H9 (cell line): ENCODE measurements around the gene LRP1B. TPM values are rescaled to one million over a fixed set of nuclear protein-coding genes. Genes with fewer than 3 reads are reported as not detected.

Experiments
- DNase-seq: peaks from one replicate; pipeline ENCODE4 v3.0.0-alpha.2; 2017
- H2AFZ ChIP-seq: one replicate; pipeline ENCODE4 v1.6.1; 2013; ENCODE audit warnings: mild to moderate bottlenecking, low read length, control low read depth, moderate library complexity
- H2AK5ac ChIP-seq: 2 replicates; pipeline ENCODE4 v1.6.1; 2013; ENCODE audit warnings: low read length, control low read depth, mixed read lengths; ENCODE audit not compliant: insufficient read length
- H2BK120ac ChIP-seq: one replicate; pipeline ENCODE4 v1.6.1; 2013; ENCODE audit warnings: low read depth, mild to moderate bottlenecking, low read length, control low read depth, inconsistent platforms; ENCODE audit not compliant: poor library complexity, severe bottlenecking
- H2BK12ac ChIP-seq: 2 replicates; pipeline ENCODE4 v1.6.1; 2013; ENCODE audit warnings: low read length, control low read depth, mixed read lengths, low read depth; ENCODE audit not compliant: insufficient read length
- H2BK15ac ChIP-seq: 2 replicates; pipeline ENCODE4 v1.6.1; 2013; ENCODE audit warnings: low read depth, low read length, control low read depth
- H2BK20ac ChIP-seq: one replicate; pipeline ENCODE4 v1.6.1; 2013; ENCODE audit warnings: low read depth, mild to moderate bottlenecking, low read length, control low read depth, inconsistent platforms; ENCODE audit not compliant: poor library complexity, severe bottlenecking
- H2BK5ac ChIP-seq: 2 replicates; pipeline ENCODE4 v1.6.1; 2013; ENCODE audit warnings: low read length, control low read depth, mixed read lengths; ENCODE audit not compliant: insufficient read length
- H3K14ac ChIP-seq: 2 replicates; pipeline ENCODE4 v1.6.1; 2013; ENCODE audit warnings: low read length, control low read depth; ENCODE audit not compliant: insufficient read depth
- H3K18ac ChIP-seq: 2 replicates; pipeline ENCODE4 v1.6.1; 2013; ENCODE audit warnings: low read depth, mild to moderate bottlenecking, mixed read lengths, low read length, control low read depth; ENCODE audit not compliant: insufficient read length
- H3K23ac ChIP-seq: 2 replicates; pipeline ENCODE4 v1.6.1; 2013; ENCODE audit warnings: low read length, control low read depth, mixed read lengths, low read depth; ENCODE audit not compliant: insufficient read length
- H3K23me2 ChIP-seq: 2 replicates; pipeline ENCODE4 v1.6.1; 2013; ENCODE audit warnings: low read depth, mild to moderate bottlenecking, mixed read lengths, low read length, control low read depth; ENCODE audit not compliant: insufficient read length, poor library complexity, severe bottlenecking
- H3K27ac ChIP-seq: 2 replicates; pipeline ENCODE4 v1.5.1; 2013; ENCODE audit warnings: low read length, control low read depth, mixed read lengths, low read depth; ENCODE audit not compliant: insufficient read length
- H3K27me3 ChIP-seq: 2 replicates; pipeline ENCODE4 v1.6.1; 2013; ENCODE audit warnings: low read length, control low read depth, inconsistent platforms; ENCODE audit not compliant: insufficient read depth
- H3K4ac ChIP-seq: 2 replicates; pipeline ENCODE4 v1.6.1; 2013; ENCODE audit warnings: low read depth, mild to moderate bottlenecking, control low read depth, inconsistent platforms, low read length, moderate library complexity
- H3K4me1 ChIP-seq: 2 replicates; pipeline ENCODE4 v1.6.1; 2013; ENCODE audit warnings: low read length, control low read depth, inconsistent platforms; ENCODE audit not compliant: insufficient read depth
- H3K4me2 ChIP-seq: 2 replicates; pipeline ENCODE4 v1.6.1; 2013; ENCODE audit warnings: low read length, control low read depth, mixed read lengths; ENCODE audit not compliant: insufficient read length, insufficient read depth
- H3K56ac ChIP-seq: 2 replicates; pipeline ENCODE4 v1.6.1; 2013; ENCODE audit warnings: low read depth, mild to moderate bottlenecking, mixed read lengths, low read length, control low read depth; ENCODE audit not compliant: insufficient read length
- H3K79me1 ChIP-seq: 2 replicates; pipeline ENCODE4 v1.6.1; 2013; ENCODE audit warnings: low read depth, mild to moderate bottlenecking, moderate library complexity, low read length, control low read depth, inconsistent platforms; ENCODE audit not compliant: insufficient read depth, poor library complexity, severe bottlenecking
- H3K79me2 ChIP-seq: 2 replicates; pipeline ENCODE4 v1.6.1; 2013; ENCODE audit warnings: low read length, control low read depth, inconsistent platforms; ENCODE audit not compliant: insufficient read depth
- H3K9ac ChIP-seq: 2 replicates; pipeline ENCODE4 v1.6.1; 2013; ENCODE audit warnings: low read length, control low read depth, mixed read lengths; ENCODE audit not compliant: insufficient read length; ENCODE audit errors: extremely low read depth
- H3K9me3 ChIP-seq: one replicate; pipeline ENCODE4 v1.6.1; 2013; ENCODE audit warnings: low read depth, low read length, inconsistent platforms; ENCODE audit not compliant: control insufficient read depth
- H3T11ph ChIP-seq: one replicate; pipeline ENCODE4 v1.6.1; 2013; ENCODE audit warnings: mild to moderate bottlenecking, low read length, control low read depth, inconsistent platforms
- H4K20me1 ChIP-seq: one replicate; pipeline ENCODE4 v1.6.1; 2013; ENCODE audit not compliant: control insufficient read depth, insufficient read length, insufficient read depth
- H4K5ac ChIP-seq: 2 replicates; pipeline ENCODE4 v1.6.1; 2013; ENCODE audit warnings: low read depth, mild to moderate bottlenecking, mixed read lengths, low read length, control low read depth; ENCODE audit not compliant: insufficient read length
- H4K8ac ChIP-seq: replicated peaks from 2 replicates; pipeline ENCODE4 v1.6.1; 2013; ENCODE audit warnings: low read length, control low read depth, mixed read lengths, low read depth; ENCODE audit not compliant: insufficient read length
- H4K91ac ChIP-seq: 2 replicates; pipeline ENCODE4 v1.6.1; 2013; ENCODE audit warnings: low read depth, mild to moderate bottlenecking, moderate library complexity, mixed read lengths, low read length, control low read depth; ENCODE audit not compliant: insufficient read length
- H3K27ac Mint-ChIP-seq, 3 experiments: 2 replicates in 2 of 3; 3 replicates in 1 of 3; pipeline ENCODE4 v1.8.0; 2020 to 2021; ENCODE audit warnings: mixed read lengths in 3 of 3, mild to moderate bottlenecking in 1 of 3, moderate library complexity in 1 of 3
- H3K27me3 Mint-ChIP-seq: 2 replicates; pipeline ENCODE4 v1.8.0; 2021; ENCODE audit warnings: low read depth, mild to moderate bottlenecking, moderate library complexity, mixed read lengths
- H3K36me3 Mint-ChIP-seq, 3 experiments: 2 replicates in 2 of 3; 3 replicates in 1 of 3; pipeline ENCODE4 v1.8.0; 2020 to 2021; ENCODE audit warnings: low read depth in 3 of 3, mixed read lengths in 3 of 3; ENCODE audit not compliant: insufficient read depth in 1 of 3
- H3K4me1 Mint-ChIP-seq, 2 experiments: 2 replicates each; pipeline ENCODE4 v1.8.0; 2020; ENCODE audit warnings: mixed read lengths in 2 of 2
- H3K4me3 Mint-ChIP-seq, 2 experiments: 2 replicates in 1 of 2; 3 replicates in 1 of 2; pipeline ENCODE4 v1.8.0; 2020 to 2021; ENCODE audit warnings: mild to moderate bottlenecking in 2 of 2, mixed read lengths in 2 of 2, moderate library complexity in 1 of 2
- H3K9me3 Mint-ChIP-seq, 2 experiments: 2 replicates in 1 of 2; 3 replicates in 1 of 2; pipeline ENCODE4 v1.8.0; 2020; ENCODE audit warnings: mild to moderate bottlenecking in 2 of 2, mixed read lengths in 2 of 2, moderate library complexity in 1 of 2
- WGBS: extraction: QIAGEN DNeasy Blood & Tissue Kit; methylation state at CpG from one replicate; pipeline ENCODE4 v1.1.7; 2013; ENCODE audit warnings: missing lambda C conversion rate, low lambda C conversion rate, mixed read lengths; ENCODE audit not compliant: insufficient read length; ENCODE audit errors: extremely low coverage; 5-methylcytosine and 5-hydroxymethylcytosine counted together
- total RNA-seq: library from RNA; stranded (reverse); gene quantifications from 2 replicates; pipeline ENCODE4 v1.2.1, GENCODE V29; 2021
- TF ChIP-seq, protein P1 (sequence below): fragments of 200-600 bp; sonication (generic); conservative IDR thresholded peaks from 3 replicates; pipeline ENCODE4 v1.8.0; 2021; ENCODE audit warnings: antibody characterized with exemption, mild to moderate bottlenecking

Gene LRP1B
- total RNA-seq, 1 experiment from 2014 or later: not detected

DNA sequence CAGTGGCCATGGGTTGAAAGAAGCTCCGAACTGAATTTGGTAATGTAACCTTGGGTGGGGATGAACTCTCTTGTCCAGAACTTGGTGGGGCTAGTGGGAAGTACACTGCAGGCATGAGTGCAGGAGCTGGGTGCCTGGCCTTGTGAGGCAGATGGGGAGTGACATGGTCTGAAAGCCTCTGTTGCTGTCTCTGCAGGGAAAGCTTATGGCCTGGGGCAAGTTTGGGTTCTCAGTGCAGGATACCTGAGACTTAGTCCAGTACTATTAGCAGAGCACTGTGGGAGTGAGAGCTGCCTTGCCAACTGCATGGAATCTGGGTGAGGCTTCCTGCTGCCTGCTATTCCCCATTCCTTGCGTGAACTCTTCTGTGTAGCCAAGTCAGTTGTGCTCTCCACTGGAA is 1729.8 kb downstream of the LRP1B start:
- Histone ChIP-seq H3K27ac (no peak overlapping the region), H2AK5ac (no peak overlapping the region), H3K4me1 (no peaks in the 10 kb centered on the region), H4K91ac (no peak overlapping the region), H4K20me1 (no peaks in the 10 kb centered on the region), H3K23me2 (no peaks in the 10 kb centered on the region), H3K9me3 (no peaks in the 10 kb centered on the region), H3K79me1 (no peaks in the 10 kb centered on the region), H3K18ac (no peak overlapping the region), H3K9ac (no peak overlapping the region), H3T11ph (no peak overlapping the region), H2AFZ (no peak overlapping the region), H4K5ac (no peak overlapping the region), H3K14ac (no peak overlapping the region), H3K4me2 (no peak overlapping the region), H2BK20ac (no peak overlapping the region), H2BK12ac (no peak overlapping the region), H3K23ac (no peak overlapping the region), H3K4ac (no peak overlapping the region), H3K56ac (no peak overlapping the region), H2BK15ac (no peak overlapping the region), H2BK120ac (no peak overlapping the region), H3K79me2 (no peaks in the 10 kb centered on the region), H3K27me3 (no peaks in the 10 kb centered on the region), H2BK5ac (no peak overlapping the region), H4K8ac (no peak overlapping the region)
- DNase-seq: no peak
- H3K4me1 Mint-ChIP-seq: no peaks in the 10 kb centered on the region
- H3K9me3 Mint-ChIP-seq: peaks cover 7 to 15% of the 10 kb centered on the region in 2 experiments; a peak in 4 of 5 replicates
- H3K27ac Mint-ChIP-seq: no peak overlapping the region
- no CpG with 5 or more reads among the region's 2 CpGs for WGBS
- peaks cover 0 to 11% (median 5%) of the 10 kb centered on the region in 3 experiments; a peak in 3 of 7 replicates for H3K36me3 Mint-ChIP-seq
- no peak overlapping the region for H3K4me3 Mint-ChIP-seq
- TF ChIP-seq, protein P1, sequence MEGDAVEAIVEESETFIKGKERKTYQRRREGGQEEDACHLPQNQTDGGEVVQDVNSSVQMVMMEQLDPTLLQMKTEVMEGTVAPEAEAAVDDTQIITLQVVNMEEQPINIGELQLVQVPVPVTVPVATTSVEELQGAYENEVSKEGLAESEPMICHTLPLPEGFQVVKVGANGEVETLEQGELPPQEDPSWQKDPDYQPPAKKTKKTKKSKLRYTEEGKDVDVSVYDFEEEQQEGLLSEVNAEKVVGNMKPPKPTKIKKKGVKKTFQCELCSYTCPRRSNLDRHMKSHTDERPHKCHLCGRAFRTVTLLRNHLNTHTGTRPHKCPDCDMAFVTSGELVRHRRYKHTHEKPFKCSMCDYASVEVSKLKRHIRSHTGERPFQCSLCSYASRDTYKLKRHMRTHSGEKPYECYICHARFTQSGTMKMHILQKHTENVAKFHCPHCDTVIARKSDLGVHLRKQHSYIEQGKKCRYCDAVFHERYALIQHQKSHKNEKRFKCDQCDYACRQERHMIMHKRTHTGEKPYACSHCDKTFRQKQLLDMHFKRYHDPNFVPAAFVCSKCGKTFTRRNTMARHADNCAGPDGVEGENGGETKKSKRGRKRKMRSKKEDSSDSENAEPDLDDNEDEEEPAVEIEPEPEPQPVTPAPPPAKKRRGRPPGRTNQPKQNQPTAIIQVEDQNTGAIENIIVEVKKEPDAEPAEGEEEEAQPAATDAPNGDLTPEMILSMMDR: no peak
- H3K27me3 Mint-ChIP-seq: no peaks in the 10 kb centered on the region
